Fibroblast of mammary gland (primary cell): ENCODE data around the gene TRPM2.

Source experiments
- DNase-seq: peaks from one replicate; pipeline ENCODE4 v3.0.0-alpha.2; 2010; ENCODE audit warnings: low read depth
- H3K4me3 ChIP-seq: 2 replicates; pipeline ENCODE4 v1.5.1; 2011; ENCODE audit warnings: low read depth, mild to moderate bottlenecking, low read length, moderate library complexity; ENCODE audit not compliant: control insufficient read depth
- CTCF ChIP-seq: conservative IDR thresholded peaks from 2 replicates; pipeline ENCODE4 v1.5.1; 2011; ENCODE audit warnings: low read depth, low read length, inconsistent platforms; ENCODE audit not compliant: control insufficient read depth, insufficient read depth

The TRPM2 gene

GRCh38 chr21:44379991-44380865 is 26.8 kb downstream of the TRPM2 start:
- no peak overlapping the region for H3K4me3 ChIP-seq
- no peak for DNase-seq
- TF ChIP-seq CTCF = no peak

- TF ChIP-seq CTCF = no peak
- H3K4me3 ChIP-seq = no peak overlapping the region
- no peak for DNase-seq
These were observed 27.5 kb downstream of the TRPM2 start for GRCh38 chr21:44380876-44381275.

GRCh38 chr21:44381874-44382273 is 28.5 kb downstream of the TRPM2 start:
- H3K4me3 ChIP-seq = no peak overlapping the region
- DNase-seq = no peak
- no peak for TF ChIP-seq CTCF

- DNase-seq = no peak
- TF ChIP-seq CTCF = no peak
- no peak overlapping the region for H3K4me3 ChIP-seq
These were observed 29.1 kb downstream of the TRPM2 start for GRCh38 chr21:44382536-44382935.

- DNase-seq = no peak
- no peak overlapping the region for H3K4me3 ChIP-seq
- TF ChIP-seq CTCF = no peak
These were observed 29.8 kb downstream of the TRPM2 start for GRCh38 chr21:44383216-44383615.

- no peak for DNase-seq
- no peak overlapping the region for H3K4me3 ChIP-seq
- no peak for TF ChIP-seq CTCF
These were observed 31.5 kb downstream of the TRPM2 start for GRCh38 chr21:44384968-44385367.

- TF ChIP-seq CTCF = no peak
- H3K4me3 ChIP-seq = no peak overlapping the region
- no peak for DNase-seq
These were observed 35.9 kb downstream of the TRPM2 start for GRCh38 chr21:44389335-44389734.
